Medulla oblongata (tissue), 1 donor: Measurements from ENCODE around the gene EMID1.

ENCODE experiments used
- DNase-seq: peaks from one replicate; pipeline ENCODE4 v3.0.0-alpha.2; 2015; ENCODE audit errors: extremely low spot score

EMID1 gene

GRCh38 chr22:29292379-29292778 is 86.7 kb downstream of the EMID1 start:
- no peak for DNase-seq

GRCh38 chr22:29298641-29299040 is 92.9 kb downstream of the EMID1 start:
- no peak for DNase-seq

GRCh38 chr22:29299136-29299900 is 93.6 kb downstream of the EMID1 start:
- DNase-seq: no peak

- no peak for DNase-seq
Observed at GRCh38 chr22:29300467-29300806, 94.7 kb downstream of the EMID1 start.

GRCh38 chr22:29300807-29301601 is 95.3 kb downstream of the EMID1 start:
- DNase-seq: no peak

GRCh38 chr22:29301716-29302401 is 96.2 kb downstream of the EMID1 start:
- no peak for DNase-seq

- peak; percentile 62 for DNase-seq
Observed at GRCh38 chr22:29302402-29302680, 96.6 kb downstream of the EMID1 start.

- peak; percentile 54 for DNase-seq
Observed at GRCh38 chr22:29302681-29303465, 97.2 kb downstream of the EMID1 start.

GRCh38 chr22:29305836-29306174 is 100.1 kb downstream of the EMID1 start:
- DNase-seq: no peak

GRCh38 chr22:29306175-29306834 is 100.6 kb downstream of the EMID1 start, which contains the start of gene GAS2L1:
GAS2L1 (plus strand) TSS chr22:29306650; CDS start chr22:29308106, 1,456 bp downstream.
- peak; percentile 72 for DNase-seq

GRCh38 chr22:29306835-29307595 is 101.3 kb downstream of the EMID1 start:
- peak; percentile 78 for DNase-seq

GRCh38 chr22:29307596-29308147 is 102.0 kb downstream of the EMID1 start:
- no peak for DNase-seq

- no peak for DNase-seq
Observed at GRCh38 chr22:29308148-29308790, 102.6 kb downstream of the EMID1 start.

GRCh38 chr22:29308791-29309262 is 103.1 kb downstream of the EMID1 start:
- DNase-seq: no peak
